K562 (cell line): ENCODE results near the gene ERMARD. TPM values are rescaled to one million over a fixed set of nuclear protein-coding genes. Genes with fewer than 3 reads are reported as not detected.

Source experiments
- ATAC-seq: fragments of 200-7000 bp; cut with Tn5 transposase; 3 replicates; pipeline ENCODE4 v1.9.1; 2020; ENCODE audit warnings: moderate library complexity
- BruUV-seq: library from RNA; stranded (reverse); fragments of 400-500 nt; replicated peaks from 2 replicates; lab custom pipeline; 2021; lab: Mats Ljungman, UMichigan
- CTCF ChIA-PET: fragments of 300-600 bp; formaldehyde crosslinking; extraction: SDS; loops from one replicate; lab custom pipeline; 2021; ENCODE audit warnings: low intra/inter-chr PET ratio; lab: Yijun Ruan, JAX
- POLR2A ChIA-PET: fragments of 300-600, 350-650 bp; sonication (Branson Sonifier 250); formaldehyde crosslinking; extraction: SDS; loops from one replicate; lab custom pipeline; 2021; ENCODE audit warnings: antibody characterized with exemption, inconsistent platforms; lab: Yijun Ruan, JAX
- DNase-seq, 4 experiments: peaks; one replicate each; pipeline versions ENCODE4 v3.0.0 to v3.0.0-alpha.2; 2011 to 2018; ENCODE audit warnings: low spot score in 3 of 4, mixed read lengths in 3 of 4; ENCODE audit errors: extremely low read depth in 1 of 4
- FAIRE-seq: peaks from 2 replicates; lab custom pipeline; 2011; peaks lifted over from hg19 to GRCh38; lab: Jason Lieb, UNC
- H2AFZ ChIP-seq: 2 replicates; pipeline ENCODE4 v1.6.0; 2011; ENCODE audit warnings: low read depth, low read length, control low read depth, inconsistent platforms
- H3K27ac ChIP-seq: fragments of 200-600 bp; 3 replicates; pipeline ENCODE4 v1.8.0; 2011; ENCODE audit warnings: low read depth, mild to moderate bottlenecking, control low read depth, inconsistent platforms, low read length, moderate library complexity, mixed read lengths; ENCODE audit errors: extremely low read depth
- H3K27me3 ChIP-seq, 2 experiments: fragments of 300-600 bp in 1 of 2; 2 replicates in 1 of 2; 3 replicates in 1 of 2; pipeline versions ENCODE4 v1.6.0 to v1.8.0; 2011; ENCODE audit warnings: inconsistent platforms in 2 of 2, low read length in 2 of 2, mild to moderate bottlenecking in 1 of 2, mixed read lengths in 1 of 2, moderate library complexity in 1 of 2; ENCODE audit not compliant: control insufficient read depth in 2 of 2, insufficient read depth in 2 of 2
- H3K36me3 ChIP-seq: fragments of 300-600 bp; 3 replicates; pipeline ENCODE4 v1.8.0; 2011; ENCODE audit warnings: mild to moderate bottlenecking, low read length, inconsistent platforms; ENCODE audit not compliant: control insufficient read depth, insufficient read depth
- H3K4me1 ChIP-seq, 2 experiments: fragments of 200-600 bp in 1 of 2; replicated peaks in 1 of 2; 2 replicates in 1 of 2; 3 replicates in 1 of 2; pipeline versions ENCODE4 v1.5.1 to v1.8.0; 2011; ENCODE audit warnings: inconsistent platforms in 2 of 2, low read length in 2 of 2, mild to moderate bottlenecking in 1 of 2, mixed read lengths in 1 of 2, moderate library complexity in 1 of 2; ENCODE audit not compliant: control insufficient read depth in 2 of 2, insufficient read depth in 2 of 2
- H3K4me2 ChIP-seq: 2 replicates; pipeline ENCODE4 v1.6.1; 2011; ENCODE audit warnings: low read length, control low read depth, inconsistent platforms, mixed read lengths; ENCODE audit not compliant: insufficient read depth
- H3K4me3 ChIP-seq: fragments of 200-600 bp; sonication (generic), shearing (Covaris generic); 2 replicates; pipeline ENCODE4 v1.5.1; 2016; ENCODE audit warnings: control low read depth, inconsistent platforms
- H3K79me2 ChIP-seq: fragments of 200-600 bp; 3 replicates; pipeline ENCODE4 v1.8.0; 2011; ENCODE audit warnings: low read length, inconsistent platforms; ENCODE audit not compliant: control insufficient read depth, insufficient read depth
- H3K9ac ChIP-seq, 2 experiments: 2 replicates each; pipeline versions ENCODE4 v1.6.0 to v1.6.1; 2011; ENCODE audit warnings: low read depth in 2 of 2, low read length in 2 of 2, control low read depth in 1 of 2, inconsistent platforms in 1 of 2, mild to moderate bottlenecking in 1 of 2, mixed read lengths in 1 of 2; ENCODE audit not compliant: insufficient read depth in 1 of 2
- H3K9me1 ChIP-seq: one replicate; pipeline ENCODE4 v1.6.0; 2011; ENCODE audit warnings: inconsistent platforms, mild to moderate bottlenecking, low read length, moderate library complexity; ENCODE audit not compliant: control insufficient read depth, insufficient read depth
- H3K9me3 ChIP-seq: replicated peaks from 2 replicates; pipeline ENCODE4 v1.5.1; 2011; ENCODE audit warnings: low read depth, low read length, inconsistent platforms; ENCODE audit not compliant: control insufficient read depth, insufficient read depth
- H4K20me1 ChIP-seq: replicated peaks from 2 replicates; pipeline ENCODE4 v1.6.1; 2011; ENCODE audit warnings: low read length, inconsistent platforms, mixed read lengths; ENCODE audit not compliant: control insufficient read depth, insufficient read depth
- ATF3 ChIP-seq, 2 experiments: fragments of 450-650 bp in 1 of 2; sonication (generic) in 1 of 2; formaldehyde crosslinking in 1 of 2; IDR thresholded peaks in 1 of 2; conservative IDR thresholded peaks in 1 of 2; 2 replicates each; pipeline versions ENCODE4 v1.6.1 to v1.8.1; 2016 to 2023; ENCODE audit warnings: mild to moderate bottlenecking in 2 of 2, moderate library complexity in 2 of 2, inconsistent platforms in 1 of 2, missing genetic modification reagents in 1 of 2
- C11orf30 ChIP-seq: fragments of 450-650 bp; IDR thresholded peaks from 2 replicates; pipeline ENCODE4 v1.6.1; 2016; ENCODE audit warnings: low read depth, mild to moderate bottlenecking
- CBX8 ChIP-seq: fragments of 200-600 bp; sonication (generic); IDR thresholded peaks from 2 replicates; pipeline ENCODE4 v1.6.1; 2012; ENCODE audit warnings: borderline replicate concordance, mixed run types, low read depth, mild to moderate bottlenecking, moderate library complexity, mixed read lengths, low read length, control low read depth, inconsistent platforms; ENCODE audit not compliant: poor library complexity, severe bottlenecking; ENCODE audit errors: extremely low read depth
- CGGBP1 ChIP-seq: fragments of 250-450 bp; sonication (Bioruptor Pico); IDR thresholded peaks from 2 replicates; pipeline ENCODE4 v1.9.0; 2021; ENCODE audit warnings: mild to moderate bottlenecking
- DACH1 ChIP-seq: fragments of 450-650 bp; IDR thresholded peaks from 2 replicates; pipeline ENCODE4 v1.6.1; 2018; ENCODE audit not compliant: partially characterized antibody
- FUS ChIP-seq: fragments of 200-400 bp; formaldehyde crosslinking; optimal IDR thresholded peaks from 2 replicates; pipeline ENCODE3; 2017; ENCODE audit warnings: low read depth, low read length
- KLF1 ChIP-seq: fragments of 450-650 bp; IDR thresholded peaks from 2 replicates; pipeline ENCODE4 v1.6.1; 2016; ENCODE audit warnings: missing genetic modification characterization, missing compliant biosample characterization
- PTTG1 ChIP-seq: fragments of 450-650 bp; IDR thresholded peaks from 2 replicates; pipeline ENCODE4 v1.6.1; 2016; ENCODE audit warnings: low read depth, mild to moderate bottlenecking, missing genetic modification characterization, missing compliant biosample characterization
- PURB ChIP-seq: sonication (generic); formaldehyde crosslinking; IDR thresholded peaks from 2 replicates; pipeline ENCODE4 v1.9.0; 2021; ENCODE audit warnings: low read depth, mild to moderate bottlenecking, missing genetic modification reagents
- YBX1 ChIP-seq: fragments of 450-650 bp; IDR thresholded peaks from 2 replicates; pipeline ENCODE4 v1.7.1; 2016; ENCODE audit warnings: mild to moderate bottlenecking
- ZBTB8A ChIP-seq: fragments of 450-650 bp; IDR thresholded peaks from 2 replicates; pipeline ENCODE4 v1.6.1; 2018; ENCODE audit warnings: mild to moderate bottlenecking, moderate library complexity; ENCODE audit not compliant: partially characterized antibody
- WGBS: fragments of 100-300 bp; shearing (Covaris generic); methylation state at CpG from one replicate; pipeline ENCODE4 v1.1.6; 2016; ENCODE audit warnings: low coverage, mixed read lengths; ENCODE audit not compliant: insufficient coverage; ENCODE audit errors: missing lambda C conversion rate; 5-methylcytosine and 5-hydroxymethylcytosine counted together
- in situ Hi-C: fragments of 300-500 bp; cut with MboI; formaldehyde crosslinking; loops from 4 replicates; pipeline ENCODE4 v1.15.0; 2018; ENCODE audit warnings: inconsistent platforms, mixed read lengths
- intact Hi-C: fragments of 100-400 bp; cut with micrococcal nuclease; formaldehyde crosslinking; loops from 2 replicates; pipeline ENCODE4 v1.14.2; 2022
- polyA plus RNA-seq, 8 experiments: library from polyadenylated mRNA; depleted of rRNA in 4 of 8; stranded (reverse) in 5 of 8; unstranded in 3 of 8; fragments of >200 nt; fragmentation: Nextera tagmentation in 2 of 8; fragmentation: Illumina TruSeq in 1 of 8; extraction: Ambion mirVana in 2 of 8; extraction: Trizol in 1 of 8; gene quantifications; 2 replicates each; pipeline versions ENCODE4 v1.2.1 to v1.2.3, GENCODE V29; 2011 to 2014; ENCODE audit warnings: inconsistent platforms in 1 of 8, missing spikeins in 1 of 8
- total RNA-seq, 7 experiments: library from RNA; depleted of rRNA in 6 of 7; stranded (reverse); fragments of >200 nt in 6 of 7; fragmentation: Illumina TruSeq in 2 of 7; extraction: Trizol in 2 of 7; gene quantifications; 2 replicates each; pipeline versions ENCODE4 v1.2.1 to v1.2.3, GENCODE V29; 2011 to 2021; ENCODE audit warnings: low replicate concordance in 1 of 7
- TF ChIP-seq, protein P1 (sequence below), 2 experiments: fragments of 200-800 bp in 1 of 2; sonication (Bioruptor generic) in 1 of 2; sonication (generic) in 1 of 2; formaldehyde crosslinking in 1 of 2; IDR thresholded peaks in 1 of 2; conservative IDR thresholded peaks in 1 of 2; 2 replicates each; pipeline versions ENCODE4 v1.5.0 to v1.6.1; 2016 to 2020; ENCODE audit warnings: missing compliant biosample characterization in 1 of 2, missing genetic modification characterization in 1 of 2, missing genetic modification reagents in 1 of 2
- TF ChIP-seq, protein P2 (sequence below): sonication (generic); formaldehyde crosslinking; IDR thresholded peaks from 2 replicates; pipeline ENCODE4 v1.9.0; 2022; ENCODE audit warnings: mild to moderate bottlenecking, missing genetic modification reagents
- TF ChIP-seq, protein P3 (sequence below), 2 experiments: fragments of 450-650 bp; conservative IDR thresholded peaks; 2 replicates each; pipeline ENCODE4 v1.6.1; 2017; ENCODE audit warnings: mild to moderate bottlenecking in 2 of 2, moderate library complexity in 2 of 2

Gene ERMARD
- total and polyA plus RNA-seq, 9 of the 15 experiments (the other 6 are each of a cell fraction or from before 2014, with no cell fraction given) = 14.5 to 68.6 (median 27.7) TPM

GRCh38 chr6:169807229-169807628, 55.8 kb downstream of the ERMARD start:
- no peak for FAIRE-seq
- H3K4me1 ChIP-seq = peaks cover 0 to 3% of the 10 kb centered on the region in 2 experiments; a peak in 2 of 5 replicates
- H4K20me1 ChIP-seq = peaks cover 5% of the 10 kb centered on the region
- H3K4me2 ChIP-seq = no peak overlapping the region
- no peaks in the 10 kb centered on the region for H3K36me3 ChIP-seq
- no peak for DNase-seq
- no TSS peak for BruUV-seq
- no peaks in the 10 kb centered on the region for H3K9me1 ChIP-seq
- no peak overlapping the region for H3K9ac ChIP-seq
- H3K27me3 ChIP-seq = peaks cover 22 to 36% of the 10 kb centered on the region in 2 experiments
- TF ChIP-seq, protein P1, sequence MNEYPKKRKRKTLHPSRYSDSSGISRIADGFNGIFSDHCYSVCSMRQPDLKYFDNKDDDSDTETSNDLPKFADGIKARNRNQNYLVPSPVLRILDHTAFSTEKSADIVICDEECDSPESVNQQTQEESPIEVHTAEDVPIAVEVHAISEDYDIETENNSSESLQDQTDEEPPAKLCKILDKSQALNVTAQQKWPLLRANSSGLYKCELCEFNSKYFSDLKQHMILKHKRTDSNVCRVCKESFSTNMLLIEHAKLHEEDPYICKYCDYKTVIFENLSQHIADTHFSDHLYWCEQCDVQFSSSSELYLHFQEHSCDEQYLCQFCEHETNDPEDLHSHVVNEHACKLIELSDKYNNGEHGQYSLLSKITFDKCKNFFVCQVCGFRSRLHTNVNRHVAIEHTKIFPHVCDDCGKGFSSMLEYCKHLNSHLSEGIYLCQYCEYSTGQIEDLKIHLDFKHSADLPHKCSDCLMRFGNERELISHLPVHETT (CRISPR knock-in tag; conservative IDR thresholded peaks at IDR 0.05 in 1 of 2, IDR thresholded peaks at IDR 0.05 in 1 of 2) = no peak
- TF ChIP-seq ZBTB8A (no peak), PTTG1 (tag) (no peak), DACH1 (no peak), CGGBP1 (CRISPR knock-in tag) (no peak), C11orf30 (no peak), FUS (no peak), CBX8 (no peak), KLF1 (tag) (no peak), PURB (no peak), YBX1 (no peak), ATF3 (IDR thresholded peaks at IDR 0.05) (no peak), ATF3 (CRISPR knock-in tag; conservative IDR thresholded peaks at IDR 0.05) (no peak)
- TF ChIP-seq, protein P2, sequence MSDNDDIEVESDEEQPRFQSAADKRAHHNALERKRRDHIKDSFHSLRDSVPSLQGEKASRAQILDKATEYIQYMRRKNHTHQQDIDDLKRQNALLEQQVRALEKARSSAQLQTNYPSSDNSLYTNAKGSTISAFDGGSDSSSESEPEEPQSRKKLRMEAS = no peak
- TF ChIP-seq, protein P3, sequence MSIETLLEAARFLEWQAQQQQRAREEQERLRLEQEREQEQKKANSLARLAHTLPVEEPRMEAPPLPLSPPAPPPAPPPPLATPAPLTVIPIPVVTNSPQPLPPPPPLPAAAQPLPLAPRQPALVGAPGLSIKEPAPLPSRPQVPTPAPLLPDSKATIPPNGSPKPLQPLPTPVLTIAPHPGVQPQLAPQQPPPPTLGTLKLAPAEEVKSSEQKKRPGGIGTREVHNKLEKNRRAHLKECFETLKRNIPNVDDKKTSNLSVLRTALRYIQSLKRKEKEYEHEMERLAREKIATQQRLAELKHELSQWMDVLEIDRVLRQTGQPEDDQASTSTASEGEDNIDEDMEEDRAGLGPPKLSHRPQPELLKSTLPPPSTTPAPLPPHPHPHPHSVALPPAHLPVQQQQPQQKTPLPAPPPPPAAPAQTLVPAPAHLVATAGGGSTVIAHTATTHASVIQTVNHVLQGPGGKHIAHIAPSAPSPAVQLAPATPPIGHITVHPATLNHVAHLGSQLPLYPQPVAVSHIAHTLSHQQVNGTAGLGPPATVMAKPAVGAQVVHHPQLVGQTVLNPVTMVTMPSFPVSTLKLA (conservative IDR thresholded peaks at IDR 0.05) = no peak
- POLR2A ChIA-PET = interaction anchor here (0.6 to 6.4 kb wide), 4 partner anchors 12 to 344 kb away, joined by 4 to 29 read pairs (median 7); no protein-coding TSS in a partner anchor
- in situ Hi-C loops (no loop called here), intact Hi-C loops (no loop called here)
- no peak for ATAC-seq
- no peaks in the 10 kb centered on the region for H3K9me3 ChIP-seq
- 0% methylated on average over 1 of the region's 1 CpG for WGBS
- H3K79me2 ChIP-seq = no peaks in the 10 kb centered on the region
- no peak overlapping the region for H3K4me3 ChIP-seq
- CTCF ChIA-PET = no interaction called here
- H3K27ac ChIP-seq = no peak overlapping the region
- no peak overlapping the region for H2AFZ ChIP-seq
